SU-DHL-6 (cell line): Measurements from ENCODE around the gene CDKL5.

Experiments used
- EZH2phosphoT487 ChIP-seq: fragments of 200-600 bp; sonication (generic), shearing (Covaris generic); conservative IDR thresholded peaks from 2 replicates; pipeline ENCODE4 v1.6.1; 2018; ENCODE audit warnings: mild to moderate bottlenecking, antibody characterized with exemption, low read length, moderate library complexity, mixed read lengths
- TF ChIP-seq, protein P1 (sequence below): fragments of 200-600 bp; sonication (generic); IDR thresholded peaks from one replicate; pipeline ENCODE4 v1.5.1; 2017; ENCODE audit warnings: antibody characterized with exemption, mild to moderate bottlenecking, low read length, moderate library complexity; ENCODE audit not compliant: insufficient read depth, poor library complexity, severe bottlenecking

DNA sequence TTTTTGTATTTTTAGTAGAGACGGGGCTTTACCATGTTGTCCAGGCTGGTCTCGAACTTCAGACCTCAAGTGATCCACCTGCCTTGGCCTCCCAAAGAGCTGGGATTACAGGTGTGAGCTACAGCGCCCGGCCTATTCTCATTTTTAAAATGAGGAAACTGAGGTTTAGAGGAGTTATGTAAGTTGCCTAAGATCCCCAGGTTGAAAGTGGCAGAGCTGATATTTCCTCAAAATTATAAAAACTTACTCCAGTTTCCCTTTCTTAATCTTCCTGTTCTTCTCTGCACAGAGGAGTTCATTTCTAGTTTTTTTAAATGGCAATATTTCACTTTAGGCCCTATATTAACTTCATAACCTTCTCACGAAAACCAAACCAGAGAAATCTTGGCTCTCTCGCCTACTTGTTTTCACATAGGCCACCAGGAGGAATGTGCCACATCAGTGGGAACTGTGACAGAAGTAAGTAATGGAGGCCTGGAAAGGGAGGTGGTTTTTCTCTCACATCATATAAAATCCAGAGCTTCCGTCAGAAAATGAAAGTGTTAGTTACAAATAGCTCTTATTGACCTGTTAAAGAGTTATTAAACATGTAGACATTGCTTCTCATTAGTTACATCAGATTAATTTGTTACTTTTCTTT, 262.6 kb downstream of the CDKL5 start:
- TF ChIP-seq, protein P1, sequence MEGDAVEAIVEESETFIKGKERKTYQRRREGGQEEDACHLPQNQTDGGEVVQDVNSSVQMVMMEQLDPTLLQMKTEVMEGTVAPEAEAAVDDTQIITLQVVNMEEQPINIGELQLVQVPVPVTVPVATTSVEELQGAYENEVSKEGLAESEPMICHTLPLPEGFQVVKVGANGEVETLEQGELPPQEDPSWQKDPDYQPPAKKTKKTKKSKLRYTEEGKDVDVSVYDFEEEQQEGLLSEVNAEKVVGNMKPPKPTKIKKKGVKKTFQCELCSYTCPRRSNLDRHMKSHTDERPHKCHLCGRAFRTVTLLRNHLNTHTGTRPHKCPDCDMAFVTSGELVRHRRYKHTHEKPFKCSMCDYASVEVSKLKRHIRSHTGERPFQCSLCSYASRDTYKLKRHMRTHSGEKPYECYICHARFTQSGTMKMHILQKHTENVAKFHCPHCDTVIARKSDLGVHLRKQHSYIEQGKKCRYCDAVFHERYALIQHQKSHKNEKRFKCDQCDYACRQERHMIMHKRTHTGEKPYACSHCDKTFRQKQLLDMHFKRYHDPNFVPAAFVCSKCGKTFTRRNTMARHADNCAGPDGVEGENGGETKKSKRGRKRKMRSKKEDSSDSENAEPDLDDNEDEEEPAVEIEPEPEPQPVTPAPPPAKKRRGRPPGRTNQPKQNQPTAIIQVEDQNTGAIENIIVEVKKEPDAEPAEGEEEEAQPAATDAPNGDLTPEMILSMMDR: no peak
- TF ChIP-seq EZH2phosphoT487: no peak
